ENCODE results near the gene SNX8.

DNA sequence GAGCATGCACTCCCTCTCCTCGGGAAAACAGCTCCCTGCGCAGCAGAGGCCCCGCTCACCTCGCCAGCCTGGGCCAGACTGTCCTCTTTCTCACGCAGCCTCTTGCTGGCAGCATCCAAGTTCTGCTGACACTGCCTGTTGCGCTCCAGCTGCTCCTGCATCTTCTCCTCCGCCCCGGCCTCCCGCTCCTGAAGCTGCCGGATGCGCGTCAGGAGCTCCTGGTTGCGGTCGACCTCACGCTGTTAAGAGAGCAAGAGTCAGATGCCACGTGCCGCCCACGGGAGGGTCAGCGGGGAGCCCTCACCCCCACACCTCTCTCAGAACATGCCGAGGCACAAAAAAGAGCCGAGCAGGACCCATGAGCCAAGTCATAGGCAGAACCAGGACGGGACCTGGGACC is 91.7 kb downstream of the SNX8 start:
- TF ChIP-seq, protein P1, sequence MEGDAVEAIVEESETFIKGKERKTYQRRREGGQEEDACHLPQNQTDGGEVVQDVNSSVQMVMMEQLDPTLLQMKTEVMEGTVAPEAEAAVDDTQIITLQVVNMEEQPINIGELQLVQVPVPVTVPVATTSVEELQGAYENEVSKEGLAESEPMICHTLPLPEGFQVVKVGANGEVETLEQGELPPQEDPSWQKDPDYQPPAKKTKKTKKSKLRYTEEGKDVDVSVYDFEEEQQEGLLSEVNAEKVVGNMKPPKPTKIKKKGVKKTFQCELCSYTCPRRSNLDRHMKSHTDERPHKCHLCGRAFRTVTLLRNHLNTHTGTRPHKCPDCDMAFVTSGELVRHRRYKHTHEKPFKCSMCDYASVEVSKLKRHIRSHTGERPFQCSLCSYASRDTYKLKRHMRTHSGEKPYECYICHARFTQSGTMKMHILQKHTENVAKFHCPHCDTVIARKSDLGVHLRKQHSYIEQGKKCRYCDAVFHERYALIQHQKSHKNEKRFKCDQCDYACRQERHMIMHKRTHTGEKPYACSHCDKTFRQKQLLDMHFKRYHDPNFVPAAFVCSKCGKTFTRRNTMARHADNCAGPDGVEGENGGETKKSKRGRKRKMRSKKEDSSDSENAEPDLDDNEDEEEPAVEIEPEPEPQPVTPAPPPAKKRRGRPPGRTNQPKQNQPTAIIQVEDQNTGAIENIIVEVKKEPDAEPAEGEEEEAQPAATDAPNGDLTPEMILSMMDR (IDR thresholded peaks at IDR 0.05; ENCODE audit: extremely low read depth in 1 of 2, insufficient read depth in 1 of 2, low read depth in 1 of 2, low read length in 2 of 2) = no peak
- TF ChIP-seq POLR2A (IDR thresholded peaks at IDR 0.05; ENCODE audit: low read depth, low read length) = no peak
- no peak for TF ChIP-seq EZH2 (IDR thresholded peaks at IDR 0.05; ENCODE audit: borderline replicate concordance, low read depth, low read length, severe bottlenecking)
- TF ChIP-seq POLR2AphosphoS5 (IDR thresholded peaks at IDR 0.05; ENCODE audit: insufficient read depth, low read depth, low read length) = no peak
- TF ChIP-seq, protein P2, sequence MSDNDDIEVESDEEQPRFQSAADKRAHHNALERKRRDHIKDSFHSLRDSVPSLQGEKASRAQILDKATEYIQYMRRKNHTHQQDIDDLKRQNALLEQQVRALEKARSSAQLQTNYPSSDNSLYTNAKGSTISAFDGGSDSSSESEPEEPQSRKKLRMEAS (IDR thresholded peaks at IDR 0.05; ENCODE audit: insufficient read depth, insufficient read length) = no peak
- no peak for TF ChIP-seq FOS (IDR thresholded peaks at IDR 0.05; ENCODE audit: borderline replicate concordance, insufficient read depth, low read length)
- no peak for TF ChIP-seq JUN (IDR thresholded peaks at IDR 0.05; ENCODE audit: borderline replicate concordance, insufficient read depth, insufficient read length, low read depth)
- TF ChIP-seq GATA2 (IDR thresholded peaks at IDR 0.05; ENCODE audit: insufficient read depth, insufficient read length, low read depth, low read length) = no peak

Data from endothelial cell of umbilical vein (primary cell).